Epithelial cell of esophagus (primary cell): ENCODE data around the gene MAPK8IP3.

Source experiments
- DNase-seq: peaks from one replicate; pipeline ENCODE4 v3.0.0; 2010; ENCODE audit warnings: low read depth
- H3K4me3 ChIP-seq: 2 replicates; pipeline ENCODE4 v1.5.1; 2011; ENCODE audit warnings: mild to moderate bottlenecking, low read length, control low read depth
- TF ChIP-seq, protein P1 (sequence below): IDR thresholded peaks from 2 replicates; pipeline ENCODE4 v1.5.1; 2011; ENCODE audit warnings: low read depth, mild to moderate bottlenecking, low read length, control low read depth, inconsistent platforms; ENCODE audit not compliant: insufficient read depth; ENCODE audit errors: missing control alignments

The MAPK8IP3 gene

DNA sequence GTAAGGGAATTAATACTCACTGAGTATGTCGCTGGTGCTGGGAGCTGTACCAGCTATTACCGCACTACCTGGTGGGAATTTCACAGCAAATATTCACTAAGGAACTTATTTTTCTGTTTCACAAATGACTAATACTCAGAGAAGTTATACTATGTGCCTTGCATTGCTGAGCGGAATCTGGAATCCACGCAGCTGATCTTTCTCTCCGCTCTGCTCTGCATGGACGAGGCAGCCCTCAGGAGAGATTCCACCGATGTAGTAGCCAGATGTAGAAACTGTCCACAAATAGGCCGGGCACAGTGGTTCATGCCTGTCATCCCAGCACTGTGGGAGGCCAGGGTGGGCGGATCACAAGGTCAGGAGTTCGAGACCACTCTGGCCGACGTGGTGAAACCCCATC lies 48.2 kb downstream of the MAPK8IP3 start:
- TF ChIP-seq, protein P1, sequence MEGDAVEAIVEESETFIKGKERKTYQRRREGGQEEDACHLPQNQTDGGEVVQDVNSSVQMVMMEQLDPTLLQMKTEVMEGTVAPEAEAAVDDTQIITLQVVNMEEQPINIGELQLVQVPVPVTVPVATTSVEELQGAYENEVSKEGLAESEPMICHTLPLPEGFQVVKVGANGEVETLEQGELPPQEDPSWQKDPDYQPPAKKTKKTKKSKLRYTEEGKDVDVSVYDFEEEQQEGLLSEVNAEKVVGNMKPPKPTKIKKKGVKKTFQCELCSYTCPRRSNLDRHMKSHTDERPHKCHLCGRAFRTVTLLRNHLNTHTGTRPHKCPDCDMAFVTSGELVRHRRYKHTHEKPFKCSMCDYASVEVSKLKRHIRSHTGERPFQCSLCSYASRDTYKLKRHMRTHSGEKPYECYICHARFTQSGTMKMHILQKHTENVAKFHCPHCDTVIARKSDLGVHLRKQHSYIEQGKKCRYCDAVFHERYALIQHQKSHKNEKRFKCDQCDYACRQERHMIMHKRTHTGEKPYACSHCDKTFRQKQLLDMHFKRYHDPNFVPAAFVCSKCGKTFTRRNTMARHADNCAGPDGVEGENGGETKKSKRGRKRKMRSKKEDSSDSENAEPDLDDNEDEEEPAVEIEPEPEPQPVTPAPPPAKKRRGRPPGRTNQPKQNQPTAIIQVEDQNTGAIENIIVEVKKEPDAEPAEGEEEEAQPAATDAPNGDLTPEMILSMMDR, result no peak
- DNase-seq, result no peak
- H3K4me3 ChIP-seq, result no peak overlapping the region

DNA sequence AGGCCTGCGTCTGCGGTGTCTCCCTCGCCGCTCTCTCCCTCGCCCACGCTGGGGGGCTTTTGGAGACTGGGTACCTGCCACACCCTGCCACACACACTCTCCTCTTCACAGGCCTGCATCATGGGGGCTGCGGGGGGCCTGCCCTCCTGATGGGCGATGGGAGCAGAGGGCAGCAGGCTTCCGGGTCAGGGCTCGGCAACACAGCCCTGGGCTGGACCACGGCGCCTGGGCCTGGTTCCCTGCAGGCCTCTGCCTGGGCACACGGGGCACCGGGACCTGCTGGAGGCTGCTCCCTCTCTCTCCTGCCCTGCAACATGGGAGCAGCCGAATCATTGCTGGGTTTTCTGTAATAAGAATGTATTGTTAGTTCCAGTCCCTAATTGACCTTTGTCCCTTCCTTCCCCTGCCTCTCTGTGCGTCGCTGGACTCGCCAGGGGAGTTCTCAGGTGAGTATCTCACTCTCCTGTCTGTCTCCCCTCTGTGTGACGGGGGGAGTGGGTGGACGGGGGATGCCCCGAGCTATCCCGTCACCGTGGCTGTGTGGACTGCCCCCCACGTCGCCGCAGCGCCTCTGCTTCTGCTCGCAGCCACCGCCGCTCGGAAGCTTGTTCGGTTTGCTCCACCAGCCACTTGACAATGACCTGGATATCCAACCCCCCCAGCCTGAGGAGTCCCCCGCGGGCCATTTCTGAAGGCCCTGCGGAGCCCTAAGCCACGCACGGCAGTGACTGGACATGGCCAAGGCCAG lies 51.9 kb downstream of the MAPK8IP3 start:
- no peak overlapping the region for H3K4me3 ChIP-seq
- DNase-seq, result no peak
- TF ChIP-seq, protein P1, result no peak

DNA sequence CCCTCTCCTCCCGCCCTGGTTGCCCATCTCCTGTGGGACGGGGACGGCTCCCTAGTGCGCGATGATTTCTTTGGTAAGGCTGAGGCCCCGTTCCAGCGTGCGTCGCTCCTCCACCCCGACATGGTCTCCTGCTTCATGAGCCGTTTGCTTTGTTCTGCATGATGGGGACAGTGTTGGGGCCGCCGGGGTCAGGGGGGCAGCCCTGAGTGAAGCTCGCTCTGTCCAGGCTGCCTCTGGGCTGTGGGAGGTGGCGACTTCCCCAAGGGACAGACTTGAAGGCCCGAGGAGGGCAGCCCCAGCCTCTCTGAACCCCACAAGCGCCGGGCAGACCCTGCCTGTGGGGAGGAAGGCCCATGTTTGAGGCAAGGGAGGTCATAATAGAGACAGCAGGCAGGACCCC lies 52.9 kb downstream of the MAPK8IP3 start:
- H3K4me3 ChIP-seq, result no peak overlapping the region
- TF ChIP-seq, protein P1, result no peak
- no peak for DNase-seq

DNA sequence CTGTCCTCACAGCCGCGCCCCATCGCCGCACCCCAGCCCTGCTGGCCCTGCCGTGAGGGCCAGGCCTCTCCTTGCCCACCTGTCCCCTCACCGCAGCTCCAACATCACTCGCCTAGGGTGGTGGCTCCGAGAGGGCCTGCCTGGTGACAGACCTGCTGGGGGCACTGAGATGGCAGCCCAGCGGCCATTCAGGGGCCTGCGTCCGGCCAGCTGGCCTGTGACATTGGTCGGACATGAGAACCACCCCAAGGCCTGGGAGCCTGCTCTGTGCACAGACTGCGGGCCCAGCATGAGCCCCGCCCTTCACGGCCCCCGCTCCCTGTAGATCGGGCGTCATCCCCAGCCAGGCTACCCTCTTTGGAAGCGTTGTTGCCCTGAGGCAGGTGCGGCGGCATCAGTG lies 53.5 kb downstream of the MAPK8IP3 start:
- TF ChIP-seq, protein P1, result no peak
- H3K4me3 ChIP-seq, result no peak overlapping the region
- no peak for DNase-seq

DNA sequence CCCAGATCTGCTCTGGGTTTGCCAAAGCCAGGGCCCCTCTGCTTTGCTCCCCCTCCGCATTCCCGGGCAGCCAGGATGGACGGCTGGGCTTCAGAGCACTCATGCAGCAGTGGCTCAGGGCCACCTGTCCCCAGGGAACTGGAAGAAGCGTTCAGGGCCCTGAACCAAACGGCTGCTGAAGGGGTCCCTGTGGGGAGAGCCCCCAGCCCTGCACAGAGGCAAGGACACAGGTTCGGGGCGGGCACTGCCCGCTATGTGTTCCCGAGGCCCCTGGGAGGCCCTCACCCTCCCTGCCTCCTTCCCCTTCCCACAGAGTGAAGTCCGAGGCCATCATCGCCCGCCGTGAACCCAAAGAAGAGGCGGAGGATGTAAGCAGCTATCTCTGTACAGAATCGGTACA lies 54.9 kb downstream of the MAPK8IP3 start:
- TF ChIP-seq, protein P1, result no peak
- H3K4me3 ChIP-seq, result no peak overlapping the region
- no peak for DNase-seq

DNA sequence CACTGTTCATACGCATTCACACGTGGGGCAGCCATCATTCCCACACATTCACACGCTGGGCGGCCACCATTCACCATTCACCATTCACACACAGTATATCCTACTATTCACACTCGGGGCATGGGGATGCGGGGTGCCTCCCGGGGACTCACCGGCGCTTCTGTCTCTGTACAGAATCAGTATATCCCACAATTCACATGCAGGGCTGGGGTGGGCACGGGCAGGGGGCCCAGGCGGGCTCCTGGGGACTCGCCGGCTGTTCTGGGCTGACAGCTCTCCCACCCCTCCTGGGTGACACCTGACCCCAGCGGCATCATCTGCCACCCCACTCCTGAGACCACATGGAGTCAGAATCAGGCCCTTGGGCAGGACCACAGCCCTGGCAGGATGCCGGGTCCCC lies 55.8 kb downstream of the MAPK8IP3 start:
- no peak for DNase-seq
- TF ChIP-seq, protein P1, result no peak
- H3K4me3 ChIP-seq, result no peak overlapping the region
